Measurements from ENCODE around the gene ELK3. TPM values are rescaled to one million over a fixed set of nuclear protein-coding genes. Genes with fewer than 3 reads are reported as not detected.

The ELK3 gene
- total RNA-seq, 4 donors from 2014 or later: 10.1 to 25.3 (median 23.4) TPM

GRCh38 chr12:96223411-96224218 lies 29.4 kb downstream of the ELK3 start:
- TF ChIP-seq POLR2AphosphoS5 (IDR thresholded peaks at IDR 0.05) (no peak), EP300 (IDR thresholded peaks at IDR 0.05) (no peak), POLR2A (IDR thresholded peaks at IDR 0.05) (no peak)
- TF ChIP-seq, protein P1, sequence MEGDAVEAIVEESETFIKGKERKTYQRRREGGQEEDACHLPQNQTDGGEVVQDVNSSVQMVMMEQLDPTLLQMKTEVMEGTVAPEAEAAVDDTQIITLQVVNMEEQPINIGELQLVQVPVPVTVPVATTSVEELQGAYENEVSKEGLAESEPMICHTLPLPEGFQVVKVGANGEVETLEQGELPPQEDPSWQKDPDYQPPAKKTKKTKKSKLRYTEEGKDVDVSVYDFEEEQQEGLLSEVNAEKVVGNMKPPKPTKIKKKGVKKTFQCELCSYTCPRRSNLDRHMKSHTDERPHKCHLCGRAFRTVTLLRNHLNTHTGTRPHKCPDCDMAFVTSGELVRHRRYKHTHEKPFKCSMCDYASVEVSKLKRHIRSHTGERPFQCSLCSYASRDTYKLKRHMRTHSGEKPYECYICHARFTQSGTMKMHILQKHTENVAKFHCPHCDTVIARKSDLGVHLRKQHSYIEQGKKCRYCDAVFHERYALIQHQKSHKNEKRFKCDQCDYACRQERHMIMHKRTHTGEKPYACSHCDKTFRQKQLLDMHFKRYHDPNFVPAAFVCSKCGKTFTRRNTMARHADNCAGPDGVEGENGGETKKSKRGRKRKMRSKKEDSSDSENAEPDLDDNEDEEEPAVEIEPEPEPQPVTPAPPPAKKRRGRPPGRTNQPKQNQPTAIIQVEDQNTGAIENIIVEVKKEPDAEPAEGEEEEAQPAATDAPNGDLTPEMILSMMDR (IDR thresholded peaks at IDR 0.05): no peak
- Histone ChIP-seq H3K36me3 (no peaks in the 10 kb centered on the region), H3K4me3 (no peak overlapping the region), H3K9me3 (no peaks in the 10 kb centered on the region), H3K27ac (peak overlapping the region; percentile 7 to 95 (median 49)), H3K4me1 (peaks cover 0 to 42% (median 8%) of the 10 kb centered on the region in 3 donors), H3K27me3 (no peaks in the 10 kb centered on the region)
- ATAC-seq: no peak
- 50 to 52% methylated on average over 6 to 15 of the region's 16 CpGs for WGBS, 2 donors (ENCODE audit: low coverage in 1 of 2)

- WGBS, 2 donors (ENCODE audit: low coverage in 1 of 2): 44 to 54% methylated on average over 8 of the region's 8 CpGs
- Histone ChIP-seq H3K27me3 (no peaks in the 10 kb centered on the region), H3K36me3 (no peaks in the 10 kb centered on the region), H3K27ac (peak overlapping the region in 3 of 4 donors; percentile 71 to 95 (median 73)), H3K4me3 (no peak overlapping the region), H3K4me1 (peaks cover 0 to 42% (median 8%) of the 10 kb centered on the region in 3 donors), H3K9me3 (no peaks in the 10 kb centered on the region)
- TF ChIP-seq EP300 (IDR thresholded peaks at IDR 0.05) (no peak), POLR2AphosphoS5 (IDR thresholded peaks at IDR 0.05) (no peak), POLR2A (IDR thresholded peaks at IDR 0.05) (no peak)
- TF ChIP-seq, protein P1 (IDR thresholded peaks at IDR 0.05): no peak
- ATAC-seq: no peak
Observed at GRCh38 chr12:96224219-96224615, 30.0 kb downstream of the ELK3 start.

GRCh38 chr12:96225044-96225855 lies 31.1 kb downstream of the ELK3 start:
- ATAC-seq: no peak
- Histone ChIP-seq H3K36me3 (no peaks in the 10 kb centered on the region), H3K27ac (peak overlapping the region; percentile 3 to 95 (median 72)), H3K4me3 (no peak overlapping the region), H3K9me3 (no peaks in the 10 kb centered on the region), H3K27me3 (no peaks in the 10 kb centered on the region), H3K4me1 (peaks cover 0 to 51% (median 8%) of the 10 kb centered on the region in 3 donors)
- WGBS, 2 donors (ENCODE audit: low coverage in 1 of 2): 29 to 80% methylated on average over 1 to 7 of the region's 7 CpGs
- TF ChIP-seq EP300 (IDR thresholded peaks at IDR 0.05): no peak
- TF ChIP-seq, protein P1 (IDR thresholded peaks at IDR 0.05): no peak
- TF ChIP-seq POLR2AphosphoS5 (IDR thresholded peaks at IDR 0.05): no peak
- no peak for TF ChIP-seq POLR2A (IDR thresholded peaks at IDR 0.05)

DNA sequence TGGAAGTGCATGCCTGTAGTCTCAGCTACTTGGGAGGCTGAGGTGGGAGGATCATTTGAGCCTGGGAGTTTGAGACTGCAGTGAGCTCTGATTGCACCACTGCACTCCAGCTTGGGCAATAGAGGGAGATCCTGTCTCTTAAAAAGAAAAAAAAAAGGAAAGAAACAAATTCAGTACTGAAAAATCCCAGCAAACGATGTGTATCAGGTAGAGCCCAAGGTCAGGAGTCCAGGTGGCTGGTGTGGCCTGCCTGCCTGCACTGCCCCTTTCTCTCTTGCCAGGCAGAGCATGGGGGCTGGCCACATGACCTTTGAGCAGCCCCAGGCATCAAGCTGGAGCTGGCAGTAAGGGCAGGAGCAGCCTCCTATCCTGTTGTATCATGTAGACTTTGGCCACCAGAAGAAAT lies 31.8 kb downstream of the ELK3 start:
- WGBS, 2 donors (ENCODE audit: low coverage in 1 of 2): 67% methylated on average over 1 of the region's 1 CpG; no CpG with 5 or more reads in 1 of the 2 donors
- Histone ChIP-seq H3K27ac (peak overlapping the region in 3 of 4 donors; percentile 71 to 95 (median 73)), H3K4me1 (peaks cover 0 to 52% (median 8%) of the 10 kb centered on the region in 3 donors), H3K27me3 (no peaks in the 10 kb centered on the region), H3K36me3 (no peaks in the 10 kb centered on the region), H3K4me3 (no peak overlapping the region), H3K9me3 (no peaks in the 10 kb centered on the region)
- no peak for TF ChIP-seq POLR2A (IDR thresholded peaks at IDR 0.05)
- ATAC-seq: no peak

GRCh38 chr12:96226401-96226800 lies 32.2 kb downstream of the ELK3 start:
- Histone ChIP-seq H3K27ac (peak overlapping the region in 2 of 4 donors; percentile 71 to 95), H3K9me3 (no peaks in the 10 kb centered on the region), H3K27me3 (no peaks in the 10 kb centered on the region), H3K4me1 (peaks cover 0 to 52% (median 8%) of the 10 kb centered on the region in 3 donors), H3K36me3 (no peaks in the 10 kb centered on the region), H3K4me3 (no peak overlapping the region)
- WGBS, 2 donors (ENCODE audit: low coverage in 1 of 2): 81 to 83% methylated on average over 2 to 4 of the region's 4 CpGs
- TF ChIP-seq POLR2A (IDR thresholded peaks at IDR 0.05) (no peak), EP300 (IDR thresholded peaks at IDR 0.05) (no peak), POLR2AphosphoS5 (IDR thresholded peaks at IDR 0.05) (no peak)
- TF ChIP-seq, protein P1 (IDR thresholded peaks at IDR 0.05): no peak
- no peak for ATAC-seq
